ENCODE results near the gene EYS. TPM values are rescaled to one million over a fixed set of nuclear protein-coding genes. Genes with fewer than 3 reads are reported as not detected.

Gene EYS
- total RNA-seq, 1 donor from 2014 or later: not detected

- Mint-ChIP-seq H3K27me3 (ENCODE audit: unreplicated experiment) (no peaks in the 10 kb centered on the region), H3K4me1 (ENCODE audit: unreplicated experiment) (no peaks in the 10 kb centered on the region), H3K4me3 (ENCODE audit: unreplicated experiment) (no peak overlapping the region), H3K9me3 (ENCODE audit: unreplicated experiment) (no peaks in the 10 kb centered on the region), H3K27ac (ENCODE audit: unreplicated experiment) (no peak overlapping the region), H3K36me3 (ENCODE audit: low read depth, unreplicated experiment) (no peaks in the 10 kb centered on the region)
- TF ChIP-seq CTCF (IDR thresholded peaks at IDR 0.05; ENCODE audit: unreplicated experiment): no peak
- DNase-seq (ENCODE audit: low spot score): no peak
Measured at GRCh38 chr6:64580346-64580745, 1126.7 kb downstream of the EYS start.

GRCh38 chr6:64553249-64553786 lies 1153.7 kb downstream of the EYS start:
- H3K4me3 Mint-ChIP-seq (ENCODE audit: unreplicated experiment): no peak overlapping the region
- H3K36me3 Mint-ChIP-seq (ENCODE audit: low read depth, unreplicated experiment): no peaks in the 10 kb centered on the region
- H3K27ac Mint-ChIP-seq (ENCODE audit: unreplicated experiment): no peak overlapping the region

GRCh38 chr6:64547594-64548268 lies 1159.3 kb downstream of the EYS start:
- H3K9me3 Mint-ChIP-seq (ENCODE audit: unreplicated experiment): no peaks in the 10 kb centered on the region
- peaks cover 1% of the 10 kb centered on the region for H3K27me3 Mint-ChIP-seq (ENCODE audit: unreplicated experiment)
- H3K4me1 Mint-ChIP-seq (ENCODE audit: unreplicated experiment): no peaks in the 10 kb centered on the region
- no peak for TF ChIP-seq CTCF (IDR thresholded peaks at IDR 0.05; ENCODE audit: unreplicated experiment)
- no peak overlapping the region for H3K4me3 Mint-ChIP-seq (ENCODE audit: unreplicated experiment)
- no peak for DNase-seq (ENCODE audit: low spot score)
- H3K36me3 Mint-ChIP-seq (ENCODE audit: low read depth, unreplicated experiment): no peaks in the 10 kb centered on the region
- no peak overlapping the region for H3K27ac Mint-ChIP-seq (ENCODE audit: unreplicated experiment)

More at GRCh38 chr6:64553249-64553786, 1153.7 kb downstream of the EYS start:
- no peaks in the 10 kb centered on the region for H3K9me3 Mint-ChIP-seq (ENCODE audit: unreplicated experiment)
- no peaks in the 10 kb centered on the region for H3K4me1 Mint-ChIP-seq (ENCODE audit: unreplicated experiment)
- no peak for TF ChIP-seq CTCF (IDR thresholded peaks at IDR 0.05; ENCODE audit: unreplicated experiment)
- DNase-seq (ENCODE audit: low spot score): no peak
- H3K27me3 Mint-ChIP-seq (ENCODE audit: unreplicated experiment): no peaks in the 10 kb centered on the region

GRCh38 chr6:64539917-64540316 lies 1167.1 kb downstream of the EYS start:
- H3K27me3 Mint-ChIP-seq (ENCODE audit: unreplicated experiment): no peaks in the 10 kb centered on the region
- TF ChIP-seq CTCF (IDR thresholded peaks at IDR 0.05; ENCODE audit: unreplicated experiment): no peak
- DNase-seq (ENCODE audit: low spot score): no peak
- peaks cover 5% of the 10 kb centered on the region for H3K9me3 Mint-ChIP-seq (ENCODE audit: unreplicated experiment)
- H3K4me1 Mint-ChIP-seq (ENCODE audit: unreplicated experiment): no peaks in the 10 kb centered on the region
- H3K4me3 Mint-ChIP-seq (ENCODE audit: unreplicated experiment): no peak overlapping the region
- no peaks in the 10 kb centered on the region for H3K36me3 Mint-ChIP-seq (ENCODE audit: low read depth, unreplicated experiment)
- no peak overlapping the region for H3K27ac Mint-ChIP-seq (ENCODE audit: unreplicated experiment)

GRCh38 chr6:64538722-64539121 lies 1168.3 kb downstream of the EYS start:
- Mint-ChIP-seq H3K4me1 (ENCODE audit: unreplicated experiment) (no peaks in the 10 kb centered on the region), H3K9me3 (ENCODE audit: unreplicated experiment) (peaks cover 5% of the 10 kb centered on the region), H3K27me3 (ENCODE audit: unreplicated experiment) (no peaks in the 10 kb centered on the region), H3K27ac (ENCODE audit: unreplicated experiment) (no peak overlapping the region), H3K4me3 (ENCODE audit: unreplicated experiment) (no peak overlapping the region), H3K36me3 (ENCODE audit: low read depth, unreplicated experiment) (no peaks in the 10 kb centered on the region)
- no peak for DNase-seq (ENCODE audit: low spot score)
- no peak for TF ChIP-seq CTCF (IDR thresholded peaks at IDR 0.05; ENCODE audit: unreplicated experiment)

Measured in endothelial cell (in vitro differentiated cells).